Endothelial cell of umbilical vein (primary cell): Measurements from ENCODE around the gene XIRP2. TPM values are rescaled to one million over a fixed set of nuclear protein-coding genes. Genes with fewer than 3 reads are reported as not detected.

ENCODE experiments used
- BruUV-seq: library from RNA; stranded (reverse); fragments of 400-500 nt; replicated peaks from 2 replicates; lab custom pipeline; 2021; lab: Mats Ljungman, UMichigan
- CTCF ChIA-PET: fragments of 300-600, 350-600 bp; sonication (Branson Sonifier 250); formaldehyde crosslinking; loops from one replicate; lab custom pipeline; 2021; ENCODE audit warnings: antibody characterized with exemption, inconsistent platforms; lab: Charles Lee
- POLR2A ChIA-PET: fragments of 300-600, 350-600 bp; sonication (Branson Sonifier 250); formaldehyde crosslinking; loops from one replicate; lab custom pipeline; 2021; ENCODE audit warnings: antibody characterized with exemption, inconsistent platforms; lab: Charles Lee
- DNase-seq: peaks from one replicate; pipeline ENCODE4 v3.0.0-alpha.2; 2011; ENCODE audit warnings: low read depth, low spot score
- FAIRE-seq: peaks from 2 replicates; lab custom pipeline; 2011; peaks lifted over from hg19 to GRCh38; lab: Jason Lieb, UNC
- H2AFZ ChIP-seq: 2 replicates; pipeline ENCODE4 v1.6.0; 2012; ENCODE audit warnings: low read depth, low read length, control low read depth, inconsistent platforms
- H3K27ac ChIP-seq: 2 replicates; pipeline ENCODE4 v1.5.1; 2011; ENCODE audit warnings: low read depth, mild to moderate bottlenecking, control low read depth, low read length, moderate library complexity; ENCODE audit not compliant: insufficient read depth
- H3K27me3 ChIP-seq, 2 experiments: 2 replicates each; pipeline versions ENCODE4 v1.6.0 to v1.6.1; 2011; ENCODE audit warnings: low read length in 2 of 2, mixed read lengths in 1 of 2; ENCODE audit not compliant: control insufficient read depth in 2 of 2, insufficient read depth in 2 of 2
- H3K36me3 ChIP-seq, 2 experiments: 2 replicates in 1 of 2; 3 replicates in 1 of 2; pipeline ENCODE4 v1.5.1; 2011; ENCODE audit warnings: low read length in 2 of 2, mild to moderate bottlenecking in 1 of 2, moderate library complexity in 1 of 2; ENCODE audit not compliant: control insufficient read depth in 2 of 2, insufficient read depth in 2 of 2; ENCODE audit errors: extremely low read depth in 1 of 2
- H3K4me1 ChIP-seq: 3 replicates; pipeline ENCODE4 v1.5.1; 2011; ENCODE audit warnings: mild to moderate bottlenecking, low read length; ENCODE audit not compliant: control insufficient read depth, insufficient read depth; ENCODE audit errors: extremely low read depth
- H3K4me2 ChIP-seq: 2 replicates; pipeline ENCODE4 v1.6.1; 2011; ENCODE audit warnings: low read length, control low read depth, mixed read lengths; ENCODE audit not compliant: insufficient read depth
- H3K4me3 ChIP-seq, 3 experiments: fragments of 200-600 bp in 1 of 3; sonication (generic), shearing (Covaris generic) in 1 of 3; replicated peaks in 1 of 3; 2 replicates each; pipeline ENCODE4 v1.5.1; 2011 to 2016; ENCODE audit warnings: control low read depth in 3 of 3, low read length in 3 of 3, mild to moderate bottlenecking in 2 of 3, inconsistent platforms in 1 of 3, low read depth in 1 of 3, moderate library complexity in 1 of 3; ENCODE audit not compliant: insufficient read depth in 1 of 3
- H3K79me2 ChIP-seq: 2 replicates; pipeline ENCODE4 v1.6.0; 2012; ENCODE audit warnings: low read length, inconsistent platforms; ENCODE audit not compliant: control insufficient read depth, insufficient read depth
- H3K9ac ChIP-seq: replicated peaks from 2 replicates; pipeline ENCODE3; 2011; ENCODE audit warnings: low read length, control low read depth; ENCODE audit not compliant: insufficient read depth; ENCODE audit errors: extremely low read depth
- H3K9me1 ChIP-seq: replicated peaks from 3 replicates; pipeline ENCODE4 v1.6.0; 2011; ENCODE audit warnings: mild to moderate bottlenecking, low read length; ENCODE audit not compliant: control insufficient read depth, insufficient read depth; ENCODE audit errors: extremely low read depth
- H3K9me3 ChIP-seq: replicated peaks from 2 replicates; pipeline ENCODE4 v1.5.1; 2012; ENCODE audit warnings: low read length, inconsistent platforms; ENCODE audit not compliant: control insufficient read depth, insufficient read depth
- H4K20me1 ChIP-seq: replicated peaks from 2 replicates; pipeline ENCODE3; 2011; ENCODE audit warnings: mild to moderate bottlenecking, low read length; ENCODE audit not compliant: control insufficient read depth, insufficient read depth; ENCODE audit errors: extremely low read depth
- FOS ChIP-seq: IDR thresholded peaks from 2 replicates; pipeline ENCODE4 v1.6.1; 2011; ENCODE audit warnings: mild to moderate bottlenecking, low read length, moderate library complexity, borderline replicate concordance; ENCODE audit not compliant: insufficient read depth
- GATA2 ChIP-seq: IDR thresholded peaks from 2 replicates; pipeline ENCODE4 v1.7.0; 2011; ENCODE audit warnings: low read depth, mild to moderate bottlenecking, moderate library complexity, mixed read lengths, low read length; ENCODE audit not compliant: insufficient read length, insufficient read depth
- POLR2AphosphoS5 ChIP-seq: IDR thresholded peaks from 2 replicates; pipeline ENCODE4 v1.6.1; 2012; ENCODE audit warnings: low read depth, mild to moderate bottlenecking, control low read depth, low read length, moderate library complexity; ENCODE audit not compliant: insufficient read depth
- dilution Hi-C: fragments of 300-500 bp; cut with MboI; formaldehyde crosslinking; loops from one replicate; pipeline ENCODE4 v1.15.0; 2019; ENCODE audit warnings: low sequenced_read_pairs; ENCODE audit not compliant: extremely low pct_ligation_motif_present
- intact Hi-C: fragments of 100-400 bp; cut with micrococcal nuclease; formaldehyde crosslinking; loops from one replicate; pipeline ENCODE4 v1.10.0; 2022
- polyA plus RNA-seq, 4 experiments: library from polyadenylated mRNA; depleted of rRNA in 3 of 4; stranded (reverse) in 3 of 4; unstranded in 1 of 4; fragments of >200 nt; gene quantifications; 2 replicates each; pipeline versions ENCODE4 v1.2.1 to v1.2.3, GENCODE V29; 2011 to 2012; ENCODE audit warnings: missing spikeins in 1 of 4
- total RNA-seq: library from RNA; stranded (reverse); gene quantifications from 2 replicates; pipeline ENCODE4 v1.2.3, GENCODE V29; 2021
- TF ChIP-seq, protein P1 (sequence below), 2 donors: IDR thresholded peaks; 1 replicate in 1 of 2; 2 replicates in 1 of 2; pipeline ENCODE4 v1.5.1; 2011; ENCODE audit warnings: low read length in 2 of 2, mild to moderate bottlenecking in 2 of 2, moderate library complexity in 2 of 2, control low read depth in 1 of 2, inconsistent platforms in 1 of 2, low read depth in 1 of 2; ENCODE audit not compliant: insufficient read depth in 1 of 2; ENCODE audit errors: extremely low read depth in 1 of 2

XIRP2 gene
- total and polyA plus RNA-seq, 2 donors (not counting 3 experiments of a cell fraction or from before 2014, with no cell fraction given) = 0.08 to 0.66 TPM

DNA sequence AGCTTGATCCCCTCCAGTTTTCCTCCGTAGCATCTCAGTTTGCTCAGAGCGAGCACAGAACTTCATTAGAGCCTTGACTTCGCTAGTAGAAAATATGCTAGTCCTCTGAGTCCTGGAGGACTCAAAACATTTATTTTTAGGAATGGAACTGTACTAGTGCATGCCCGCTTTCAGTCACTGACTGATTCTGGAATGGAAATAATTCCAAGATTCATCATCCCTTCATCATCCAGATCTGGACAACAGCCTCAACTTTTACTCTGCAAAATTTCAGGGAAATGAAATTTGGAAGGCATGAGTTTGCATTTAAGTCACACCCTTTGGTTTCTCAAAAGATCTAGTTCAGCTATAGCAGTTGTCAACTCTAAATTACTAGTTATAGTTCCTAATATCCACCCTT is 304.6 kb downstream of the XIRP2 start:
- no peaks in the 10 kb centered on the region for H4K20me1 ChIP-seq
- H3K9me3 ChIP-seq = no peaks in the 10 kb centered on the region
- no peak overlapping the region for H3K27ac ChIP-seq
- DNase-seq (no peak), FAIRE-seq (no peak)
- no peaks in the 10 kb centered on the region for H3K27me3 ChIP-seq
- no peaks in the 10 kb centered on the region for H3K4me1 ChIP-seq
- dilution Hi-C loops (no loop called here), intact Hi-C loops (no loop called here)
- H3K4me3 ChIP-seq = no peak overlapping the region
- no peaks in the 10 kb centered on the region for H3K79me2 ChIP-seq
- H3K36me3 ChIP-seq = no peaks in the 10 kb centered on the region
- CTCF ChIA-PET = no interaction called here
- no peaks in the 10 kb centered on the region for H3K9me1 ChIP-seq
- no peak overlapping the region for H3K4me2 ChIP-seq
- no peak overlapping the region for H2AFZ ChIP-seq
- peak; percentile 22 for TF ChIP-seq FOS
- TF ChIP-seq, protein P1, sequence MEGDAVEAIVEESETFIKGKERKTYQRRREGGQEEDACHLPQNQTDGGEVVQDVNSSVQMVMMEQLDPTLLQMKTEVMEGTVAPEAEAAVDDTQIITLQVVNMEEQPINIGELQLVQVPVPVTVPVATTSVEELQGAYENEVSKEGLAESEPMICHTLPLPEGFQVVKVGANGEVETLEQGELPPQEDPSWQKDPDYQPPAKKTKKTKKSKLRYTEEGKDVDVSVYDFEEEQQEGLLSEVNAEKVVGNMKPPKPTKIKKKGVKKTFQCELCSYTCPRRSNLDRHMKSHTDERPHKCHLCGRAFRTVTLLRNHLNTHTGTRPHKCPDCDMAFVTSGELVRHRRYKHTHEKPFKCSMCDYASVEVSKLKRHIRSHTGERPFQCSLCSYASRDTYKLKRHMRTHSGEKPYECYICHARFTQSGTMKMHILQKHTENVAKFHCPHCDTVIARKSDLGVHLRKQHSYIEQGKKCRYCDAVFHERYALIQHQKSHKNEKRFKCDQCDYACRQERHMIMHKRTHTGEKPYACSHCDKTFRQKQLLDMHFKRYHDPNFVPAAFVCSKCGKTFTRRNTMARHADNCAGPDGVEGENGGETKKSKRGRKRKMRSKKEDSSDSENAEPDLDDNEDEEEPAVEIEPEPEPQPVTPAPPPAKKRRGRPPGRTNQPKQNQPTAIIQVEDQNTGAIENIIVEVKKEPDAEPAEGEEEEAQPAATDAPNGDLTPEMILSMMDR (IDR thresholded peaks at IDR 0.05; ENCODE audit: extremely low read depth in 1 of 2, insufficient read depth in 1 of 2, low read depth in 1 of 2, low read length in 2 of 2) = no peak
- POLR2A ChIA-PET = no interaction called here
- no peak overlapping the region for H3K9ac ChIP-seq
- BruUV-seq = no TSS peak

DNA sequence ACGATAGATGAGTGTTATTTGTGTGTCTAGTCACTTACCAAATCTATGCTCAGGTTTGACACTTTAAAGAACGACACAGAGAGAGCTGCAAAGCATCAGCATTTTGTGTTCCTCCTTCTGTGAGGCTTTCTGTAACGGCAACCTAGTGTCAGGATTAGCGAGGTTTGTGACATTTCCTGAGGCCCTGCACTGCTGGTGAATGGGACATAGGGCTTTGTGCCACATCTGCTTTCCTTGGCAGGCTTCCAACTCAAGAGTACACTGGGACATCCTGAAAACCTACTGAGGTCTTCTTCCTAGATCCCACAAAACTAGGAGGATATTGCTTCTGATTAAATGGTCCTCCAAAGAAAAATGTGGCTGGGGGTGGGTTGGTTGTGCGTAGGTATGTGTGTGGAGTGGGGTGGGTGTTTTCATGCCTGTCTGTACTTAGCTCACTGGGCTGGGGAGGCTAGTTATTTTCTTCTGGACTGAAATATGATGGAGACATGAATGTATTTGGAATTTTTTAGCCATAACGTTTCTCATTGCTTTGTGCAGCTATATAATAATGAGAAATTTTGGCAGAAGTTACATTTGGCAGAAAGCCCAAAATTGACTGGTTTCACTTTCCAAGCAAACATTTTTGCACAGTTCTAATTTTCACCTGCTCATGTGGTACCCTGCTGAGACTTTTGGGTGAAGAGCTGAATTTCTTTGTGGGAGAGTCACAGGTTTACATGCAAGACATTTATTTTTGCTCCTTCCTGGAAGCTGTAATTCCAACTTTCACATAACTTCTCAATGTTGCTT is 308.4 kb downstream of the XIRP2 start:
- H3K9me1 ChIP-seq = no peaks in the 10 kb centered on the region
- H3K27me3 ChIP-seq = no peaks in the 10 kb centered on the region
- dilution Hi-C loops = no loop called here
- no peak overlapping the region for H2AFZ ChIP-seq
- H3K27ac ChIP-seq = no peak overlapping the region
- no TSS peak for BruUV-seq
- no peak overlapping the region for H3K9ac ChIP-seq
- no peaks in the 10 kb centered on the region for H3K9me3 ChIP-seq
- no peak overlapping the region for H3K4me2 ChIP-seq
- no peaks in the 10 kb centered on the region for H3K79me2 ChIP-seq
- ChIA-PET CTCF (no interaction called here), POLR2A (no interaction called here)
- DNase-seq (peak; percentile 54), FAIRE-seq (no peak)
- no peaks in the 10 kb centered on the region for H3K36me3 ChIP-seq
- no peak for TF ChIP-seq POLR2AphosphoS5
- no peak for TF ChIP-seq FOS
- TF ChIP-seq GATA2 = no peak
- no peak overlapping the region for H3K4me3 ChIP-seq
- intact Hi-C loops = no loop called here
- H4K20me1 ChIP-seq = no peaks in the 10 kb centered on the region
- H3K4me1 ChIP-seq = no peaks in the 10 kb centered on the region
